HG03442 (cell line): ENCODE measurements around the gene UXT.
"Not testable (repeated sequence)": the region's sequence is repeated elsewhere in the genome, so short reads cannot be mapped to it uniquely, and the experiment has no call there.

Experiments used
- ATAC-seq: cut with Tn5 transposase; IDR thresholded peaks from one replicate; pipeline ENCODE4 v1.9.1; 2021; ENCODE audit warnings: mild to moderate bottlenecking, moderate library complexity; ENCODE audit not compliant: unreplicated experiment

Gene UXT

GRCh38 chrX:47658684-47659420 lies at the start of gene UXT:
Gene UXT (minus strand): TSS chrX:47659180. CDS start chrX:47658927, 253 bp downstream.
- peak; percentile 80 for ATAC-seq

GRCh38 chrX:47707031-47707780 lies 48.2 kb upstream of the UXT start:
- ATAC-seq, result no peak

- ATAC-seq, result no peak
These were observed 47.6 kb upstream of the UXT start for GRCh38 chrX:47706575-47706974.

GRCh38 chrX:47704736-47705135 lies 45.8 kb upstream of the UXT start:
- no peak for ATAC-seq

- no peak for ATAC-seq
These were observed 38.2 kb upstream of the UXT start for GRCh38 chrX:47697181-47697580.

GRCh38 chrX:47690175-47690574 lies 31.2 kb upstream of the UXT start:
- ATAC-seq, result no peak

GRCh38 chrX:47687263-47687662 lies 28.3 kb upstream of the UXT start:
- ATAC-seq, result no peak

GRCh38 chrX:47683829-47684205 lies 24.8 kb upstream of the UXT start:
- ATAC-seq, result no peak

- ATAC-seq, result no peak
These were observed 24.3 kb upstream of the UXT start for GRCh38 chrX:47683184-47683828.

- not testable (repeated sequence) for ATAC-seq
These were observed 17.2 kb upstream of the UXT start for GRCh38 chrX:47675959-47676859.

- no peak for ATAC-seq
These were observed 15.8 kb upstream of the UXT start for GRCh38 chrX:47674776-47675175.

GRCh38 chrX:47665797-47666196 lies 6.8 kb upstream of the UXT start:
- not testable (repeated sequence) for ATAC-seq

GRCh38 chrX:47664737-47665136 lies 5.8 kb upstream of the UXT start:
- no peak for ATAC-seq

GRCh38 chrX:47662144-47662657 lies 3.2 kb upstream of the UXT start:
- ATAC-seq, result no peak

- no peak for ATAC-seq
These were observed 2.6 kb upstream of the UXT start for GRCh38 chrX:47661539-47661938.

- ATAC-seq, result no peak
These were observed 394 bp upstream of the UXT start for GRCh38 chrX:47659421-47659726.

- ATAC-seq, result no peak
These were observed 688 bp downstream of the UXT start for GRCh38 chrX:47658301-47658683.

GRCh38 chrX:47651043-47651905 lies 7.7 kb downstream of the UXT start:
- ATAC-seq, result no peak

GRCh38 chrX:47650164-47651042 lies 8.6 kb downstream of the UXT start, which contains the start of gene ELK1:
Gene ELK1 (minus strand): TSS chrX:47650563. CDS start chrX:47641441, 9,122 bp downstream.
- ATAC-seq, result peak; percentile 79
